HG03045 (cell line): ENCODE results near the gene CANT1.

ENCODE experiments used
- ATAC-seq: cut with Tn5 transposase; IDR thresholded peaks from one replicate; pipeline ENCODE4 v1.9.1; 2021; ENCODE audit warnings: mild to moderate bottlenecking, moderate library complexity; ENCODE audit not compliant: unreplicated experiment

Gene CANT1

DNA sequence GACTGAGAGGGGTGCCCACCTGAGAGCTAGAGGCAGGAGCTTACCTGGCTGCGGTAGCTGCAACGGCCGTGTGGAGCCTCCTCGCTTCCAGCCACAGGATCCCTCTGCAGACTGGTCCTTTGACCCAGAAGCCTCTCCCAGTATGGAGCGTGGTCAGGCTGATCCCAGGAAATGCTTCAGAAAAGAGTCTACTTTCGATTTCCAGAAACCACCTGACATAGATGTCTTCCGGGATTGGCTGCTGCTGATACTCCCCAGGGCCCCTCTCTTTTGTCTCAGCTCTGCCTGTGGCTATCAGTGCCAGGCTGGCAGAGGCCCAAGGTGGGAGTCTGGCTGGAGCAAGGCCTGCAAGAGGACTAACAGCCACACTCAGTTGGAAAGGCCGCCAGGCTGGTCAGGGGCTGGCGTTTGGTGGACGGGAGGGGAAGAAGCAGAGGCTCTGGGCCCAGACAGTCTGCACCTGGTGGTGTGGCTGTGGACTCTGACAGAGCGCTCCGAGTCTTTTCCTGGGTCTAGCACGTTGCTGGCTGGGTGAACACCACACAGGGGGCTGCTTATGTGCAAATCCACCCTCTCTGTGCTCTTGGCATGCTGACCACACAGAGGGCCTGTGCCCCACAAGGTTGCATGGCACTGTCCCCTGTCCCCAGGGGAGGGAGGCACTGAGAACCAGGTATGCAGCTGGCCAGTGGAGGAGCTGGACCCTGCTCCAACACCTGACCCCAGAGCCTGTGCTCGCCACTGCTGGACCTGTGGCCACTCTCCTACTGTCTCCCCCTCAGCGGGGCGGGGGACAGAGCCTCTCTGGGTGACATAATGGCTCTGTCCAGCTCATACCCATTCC, 29.6 kb downstream of the CANT1 start, which contains the start of gene LGALS3BP:
Gene LGALS3BP (minus strand): TSS at position 144 of the 844 bp plus-strand sequence. CDS start 2,732 bp downstream, outside the sequence.
- no peak for ATAC-seq

DNA sequence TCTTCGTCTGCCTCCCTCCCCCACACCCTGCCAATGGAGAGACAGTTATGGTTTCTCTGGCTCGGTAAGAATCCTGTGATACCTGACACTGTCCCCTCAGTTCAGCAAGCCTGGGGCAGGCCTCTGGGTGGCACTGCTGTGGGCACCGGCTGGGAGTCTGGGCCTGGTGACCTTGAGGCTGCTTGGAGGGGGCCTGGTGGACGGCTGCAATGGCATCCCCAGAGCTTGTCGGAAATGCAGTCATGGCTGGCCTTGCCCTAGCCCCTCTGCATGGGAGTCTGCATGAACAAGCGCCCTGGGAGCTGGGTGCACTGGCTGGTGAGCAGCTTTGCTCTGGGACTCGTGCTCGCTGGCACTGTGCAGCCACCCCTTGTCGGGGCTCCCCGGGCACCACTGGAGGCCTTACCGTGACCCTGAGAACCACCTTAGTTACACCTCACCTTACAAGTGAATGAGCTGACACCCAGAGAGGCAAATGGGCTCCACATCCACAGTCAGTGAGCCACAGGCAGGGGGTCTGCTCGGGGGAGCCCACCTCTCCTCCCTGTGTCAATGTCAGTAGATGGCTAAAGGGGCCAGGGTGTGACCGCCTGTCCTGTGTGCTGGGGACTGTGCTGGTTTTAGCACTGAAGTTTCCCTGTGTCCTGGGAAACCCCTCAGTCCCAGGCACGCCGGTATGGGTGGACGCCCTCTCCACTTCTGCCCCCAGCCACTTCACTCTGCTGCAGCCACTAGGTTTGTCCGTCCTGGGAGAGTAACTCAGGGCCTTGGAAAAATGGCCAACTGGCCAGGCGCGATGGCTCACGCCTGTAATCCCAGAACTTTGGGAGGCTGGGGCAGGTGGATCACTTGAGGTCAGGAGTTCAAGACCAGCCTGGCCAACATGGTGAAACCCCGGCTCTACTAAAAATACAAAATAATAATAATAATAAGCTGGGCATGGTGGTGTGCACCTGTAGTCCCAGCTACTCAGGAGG, 31.3 kb downstream of the CANT1 start:
- ATAC-seq = no peak

DNA sequence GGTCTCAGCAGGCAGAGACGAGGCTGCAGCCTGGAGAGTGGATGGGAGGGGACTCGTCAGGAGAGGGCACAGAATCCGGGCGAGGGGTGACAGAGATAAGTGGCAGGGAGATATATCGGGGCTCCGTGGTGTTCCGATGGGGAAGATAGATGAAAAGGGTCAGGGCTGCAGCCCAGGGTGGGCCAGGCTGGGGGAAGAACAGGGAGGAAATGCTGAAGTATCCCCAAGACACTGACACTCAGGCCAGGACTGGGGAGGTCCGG, 32.0 kb downstream of the CANT1 start:
- ATAC-seq = no peak

GRCh38 chr17:78976907-78977680, 32.5 kb downstream of the CANT1 start:
- no peak for ATAC-seq

- no peak for ATAC-seq
Measured at GRCh38 chr17:78974635-78975591, 34.7 kb downstream of the CANT1 start.

DNA sequence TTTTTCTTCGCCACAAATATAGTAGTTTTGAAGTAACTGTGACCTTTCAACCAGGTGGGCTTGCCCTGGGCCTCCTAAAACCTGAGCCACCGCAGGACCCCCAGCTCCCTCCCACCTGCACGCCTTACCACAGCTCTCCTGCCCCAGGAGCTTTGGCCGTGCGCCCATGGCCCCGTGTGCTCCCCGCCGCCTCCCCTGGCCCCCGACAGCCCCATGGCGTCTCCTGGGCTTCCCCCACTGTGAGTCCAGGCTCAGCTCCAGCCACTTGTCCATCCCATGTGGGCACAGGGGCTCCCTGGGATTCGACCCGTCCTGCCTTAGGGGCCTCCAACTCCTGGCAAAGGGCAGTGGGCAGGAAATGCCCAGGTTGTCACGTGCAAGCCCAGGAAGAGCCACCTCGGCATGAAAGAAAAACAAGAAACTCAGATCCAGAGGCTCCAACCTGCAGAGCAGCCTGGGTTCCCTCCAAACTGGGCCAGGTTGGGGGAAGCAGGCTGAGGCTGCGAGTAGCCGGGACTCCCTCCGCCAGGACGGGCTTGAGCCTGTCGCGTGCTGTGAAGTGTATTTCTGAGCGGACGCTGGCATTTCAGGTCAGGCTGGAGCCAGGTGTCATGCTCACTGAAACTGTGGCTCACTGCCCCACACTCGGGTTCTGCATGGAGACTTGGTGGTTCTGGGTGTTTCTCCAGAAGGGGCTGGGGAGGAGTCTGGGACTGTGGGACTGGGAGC, 35.6 kb downstream of the CANT1 start:
- ATAC-seq = no peak

- no peak for ATAC-seq
Measured at GRCh38 chr17:78973196-78973595, 36.4 kb downstream of the CANT1 start.

- no peak for ATAC-seq
Measured at GRCh38 chr17:78972507-78973105, 37.0 kb downstream of the CANT1 start.

GRCh38 chr17:78971756-78972506, 37.6 kb downstream of the CANT1 start:
- ATAC-seq = no peak

- ATAC-seq = no peak
Measured at GRCh38 chr17:78970834-78971755, 38.5 kb downstream of the CANT1 start.

GRCh38 chr17:78969865-78970264, 39.7 kb downstream of the CANT1 start:
- ATAC-seq = no peak

DNA sequence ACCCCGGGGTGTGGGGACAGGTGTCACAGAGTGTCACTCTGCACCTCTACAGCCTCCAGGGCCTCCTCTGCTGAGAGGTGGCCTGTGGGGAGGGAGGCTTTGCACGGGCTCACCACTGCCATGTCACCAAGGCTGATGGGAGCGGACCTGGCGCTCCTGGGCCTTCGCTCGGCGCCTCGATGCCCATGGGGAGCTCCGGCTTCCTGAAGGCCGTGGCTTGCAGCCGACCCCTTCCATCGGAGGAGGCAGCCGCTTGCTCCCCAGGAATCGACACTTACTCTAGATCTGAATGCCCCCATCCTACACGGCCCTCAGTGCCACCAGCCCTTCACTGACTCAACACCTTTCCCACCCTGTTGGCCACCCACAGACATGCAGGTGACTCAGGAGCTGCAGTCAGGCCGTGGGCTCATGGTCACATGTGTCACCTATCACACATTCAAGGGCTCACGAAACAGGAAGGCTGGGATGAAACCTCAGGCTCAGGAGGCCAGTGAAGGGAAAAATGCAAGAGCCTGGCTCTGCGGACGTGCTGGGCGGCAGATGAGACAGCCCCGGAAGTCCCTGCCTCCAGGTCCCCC, 41.7 kb downstream of the CANT1 start:
- ATAC-seq = no peak

GRCh38 chr17:78966910-78967600, 42.5 kb downstream of the CANT1 start:
- no peak for ATAC-seq

- no peak for ATAC-seq
Measured at GRCh38 chr17:78966123-78966813, 43.3 kb downstream of the CANT1 start.

- ATAC-seq = no peak
Measured at GRCh38 chr17:78965491-78965924, 44.1 kb downstream of the CANT1 start.
